Thoracic aorta (tissue), 2 donors: ENCODE measurements around the gene LHPP. TPM values are rescaled to one million over a fixed set of nuclear protein-coding genes. Genes with fewer than 3 reads are reported as not detected.

ENCODE experiments used
- ATAC-seq: fragments of 150-250 bp; one replicate; pipeline ENCODE4 v1.8.0; 2017; ENCODE audit warnings: low read depth; ENCODE audit not compliant: insufficient number of reproducible peaks, low FRiP score
- DNase-seq: peaks from one replicate; pipeline ENCODE4 v3.0.0-alpha.2; 2020; ENCODE audit warnings: low spot score
- H3K27ac ChIP-seq, 2 donors: fragments of 200-600 bp; sonication (generic); 1 replicate in 1 of 2; 2 replicates in 1 of 2; pipeline ENCODE4 v1.5.1; 2016; ENCODE audit warnings: mild to moderate bottlenecking in 2 of 2, moderate library complexity in 2 of 2
- H3K27me3 ChIP-seq: fragments of 200-600 bp; sonication (generic); replicated peaks from 2 replicates; pipeline ENCODE4 v1.6.0; 2016; ENCODE audit warnings: mild to moderate bottlenecking; ENCODE audit not compliant: insufficient read depth
- H3K36me3 ChIP-seq: fragments of 200-600 bp; sonication (generic); one replicate; pipeline ENCODE4 v1.5.1; 2016
- H3K4me1 ChIP-seq, 2 donors: fragments of 200-600 bp; sonication (generic); 1 replicate in 1 of 2; 2 replicates in 1 of 2; pipeline versions ENCODE4 v1.5.1 to v1.6.0; 2016; ENCODE audit warnings: low read depth in 2 of 2, mild to moderate bottlenecking in 1 of 2; ENCODE audit not compliant: control insufficient read depth in 1 of 2
- H3K4me3 ChIP-seq: fragments of 200-600 bp; sonication (generic); 2 replicates; pipeline ENCODE4 v1.5.1; 2016; ENCODE audit warnings: mild to moderate bottlenecking
- H3K9me3 ChIP-seq: fragments of 200-600 bp; sonication (generic); 2 replicates; pipeline ENCODE4 v1.5.1; 2016
- total RNA-seq, 2 donors: library from RNA; depleted of rRNA; stranded (reverse); fragments of >200 nt; gene quantifications; one replicate each; pipeline versions ENCODE4 v1.1.0 to v1.2.3, GENCODE V29; 2016
- TF ChIP-seq, protein P1 (sequence below): fragments of 200-600 bp; sonication (generic); IDR thresholded peaks from one replicate; pipeline ENCODE4 v1.5.1; 2019; ENCODE audit warnings: antibody characterized with exemption

The LHPP gene
- total RNA-seq, 2 donors from 2014 or later, result 7.2 to 24.1 TPM

DNA sequence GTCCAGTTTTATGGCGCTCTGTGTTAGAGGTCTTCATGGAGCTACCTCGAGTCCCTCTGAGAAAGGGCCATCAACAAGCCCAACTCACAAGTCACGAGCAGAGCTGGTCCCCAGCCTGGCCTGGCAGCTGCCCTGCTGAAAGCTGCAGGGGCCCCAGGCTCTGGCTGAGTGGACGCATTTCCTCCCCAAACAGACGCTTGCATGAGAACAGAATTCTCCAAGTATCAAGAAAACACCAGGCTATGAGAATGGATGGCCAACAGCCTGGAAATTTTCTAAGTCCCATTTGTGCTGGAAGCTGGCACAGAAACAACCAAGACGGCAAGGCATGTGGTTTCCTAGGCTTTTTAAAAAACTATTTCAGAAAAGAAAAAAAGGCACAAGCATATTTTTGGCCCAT is 167.8 kb downstream of the LHPP start:
- H3K36me3 ChIP-seq, result no peaks in the 10 kb centered on the region
- TF ChIP-seq, protein P1, sequence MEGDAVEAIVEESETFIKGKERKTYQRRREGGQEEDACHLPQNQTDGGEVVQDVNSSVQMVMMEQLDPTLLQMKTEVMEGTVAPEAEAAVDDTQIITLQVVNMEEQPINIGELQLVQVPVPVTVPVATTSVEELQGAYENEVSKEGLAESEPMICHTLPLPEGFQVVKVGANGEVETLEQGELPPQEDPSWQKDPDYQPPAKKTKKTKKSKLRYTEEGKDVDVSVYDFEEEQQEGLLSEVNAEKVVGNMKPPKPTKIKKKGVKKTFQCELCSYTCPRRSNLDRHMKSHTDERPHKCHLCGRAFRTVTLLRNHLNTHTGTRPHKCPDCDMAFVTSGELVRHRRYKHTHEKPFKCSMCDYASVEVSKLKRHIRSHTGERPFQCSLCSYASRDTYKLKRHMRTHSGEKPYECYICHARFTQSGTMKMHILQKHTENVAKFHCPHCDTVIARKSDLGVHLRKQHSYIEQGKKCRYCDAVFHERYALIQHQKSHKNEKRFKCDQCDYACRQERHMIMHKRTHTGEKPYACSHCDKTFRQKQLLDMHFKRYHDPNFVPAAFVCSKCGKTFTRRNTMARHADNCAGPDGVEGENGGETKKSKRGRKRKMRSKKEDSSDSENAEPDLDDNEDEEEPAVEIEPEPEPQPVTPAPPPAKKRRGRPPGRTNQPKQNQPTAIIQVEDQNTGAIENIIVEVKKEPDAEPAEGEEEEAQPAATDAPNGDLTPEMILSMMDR, result no peak
- no peaks in the 10 kb centered on the region for H3K9me3 ChIP-seq
- DNase-seq (no peak), ATAC-seq (no peak)
- H3K4me1 ChIP-seq, result peaks cover 28 to 61% of the 10 kb centered on the region in 2 donors
- no peak overlapping the region for H3K4me3 ChIP-seq
- H3K27ac ChIP-seq, result peak overlapping the region; percentile 26 to 38
- H3K27me3 ChIP-seq, result no peaks in the 10 kb centered on the region

DNA sequence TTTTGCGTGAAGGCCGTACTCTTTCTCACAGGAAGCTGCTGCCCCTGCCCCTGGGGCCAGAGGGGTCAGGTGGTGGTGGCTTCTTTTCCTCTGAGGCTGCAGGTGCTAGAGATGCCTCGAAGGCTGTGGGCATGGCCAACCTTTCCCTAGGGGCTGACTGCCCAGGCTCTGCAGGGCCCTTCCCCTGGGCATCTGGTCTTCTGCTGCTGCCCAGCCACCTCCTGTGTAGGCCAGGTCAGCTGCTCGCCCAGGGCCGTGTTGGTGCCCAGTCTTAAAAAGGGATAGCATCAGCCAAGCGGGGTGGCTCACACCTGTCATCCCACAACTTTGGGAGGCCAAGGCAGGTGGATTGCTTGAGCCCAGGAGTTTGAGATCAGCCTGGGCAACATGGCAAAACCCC is 168.2 kb downstream of the LHPP start:
- H3K36me3 ChIP-seq, result no peaks in the 10 kb centered on the region
- H3K9me3 ChIP-seq, result no peaks in the 10 kb centered on the region
- TF ChIP-seq, protein P1, result no peak
- H3K27me3 ChIP-seq, result no peaks in the 10 kb centered on the region
- H3K27ac ChIP-seq, result peak overlapping the region; percentile 26 to 38
- DNase-seq, result no peak
- no peak for ATAC-seq
- H3K4me3 ChIP-seq, result no peak overlapping the region
- peaks cover 28 to 61% of the 10 kb centered on the region in 2 donors for H3K4me1 ChIP-seq

DNA sequence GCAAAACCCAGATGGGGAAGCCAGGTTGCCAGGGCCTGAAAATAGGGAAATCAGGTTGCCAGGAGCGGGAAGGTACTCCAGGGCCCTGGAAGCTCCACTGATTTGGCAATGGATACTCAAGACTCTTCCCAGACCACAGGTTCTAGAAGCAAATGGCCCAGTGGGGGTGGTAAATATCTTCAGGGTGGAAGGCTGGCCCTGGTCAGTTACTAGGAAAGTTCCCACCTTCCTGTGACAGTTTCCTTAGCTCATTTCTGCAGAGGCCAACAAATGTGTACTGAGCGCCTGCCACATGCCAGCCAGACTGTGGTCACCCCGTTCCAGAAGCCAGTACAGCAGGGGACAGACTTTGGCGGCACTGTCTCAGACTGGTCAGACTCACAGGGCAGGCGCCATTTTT is 168.9 kb downstream of the LHPP start:
- H3K9me3 ChIP-seq, result no peaks in the 10 kb centered on the region
- H3K27ac ChIP-seq, result peak overlapping the region; percentile 35 to 38
- H3K36me3 ChIP-seq, result no peaks in the 10 kb centered on the region
- H3K27me3 ChIP-seq, result no peaks in the 10 kb centered on the region
- TF ChIP-seq, protein P1, result no peak
- DNase-seq (no peak), ATAC-seq (no peak)
- peaks cover 28 to 59% of the 10 kb centered on the region in 2 donors for H3K4me1 ChIP-seq
- no peak overlapping the region for H3K4me3 ChIP-seq

DNA sequence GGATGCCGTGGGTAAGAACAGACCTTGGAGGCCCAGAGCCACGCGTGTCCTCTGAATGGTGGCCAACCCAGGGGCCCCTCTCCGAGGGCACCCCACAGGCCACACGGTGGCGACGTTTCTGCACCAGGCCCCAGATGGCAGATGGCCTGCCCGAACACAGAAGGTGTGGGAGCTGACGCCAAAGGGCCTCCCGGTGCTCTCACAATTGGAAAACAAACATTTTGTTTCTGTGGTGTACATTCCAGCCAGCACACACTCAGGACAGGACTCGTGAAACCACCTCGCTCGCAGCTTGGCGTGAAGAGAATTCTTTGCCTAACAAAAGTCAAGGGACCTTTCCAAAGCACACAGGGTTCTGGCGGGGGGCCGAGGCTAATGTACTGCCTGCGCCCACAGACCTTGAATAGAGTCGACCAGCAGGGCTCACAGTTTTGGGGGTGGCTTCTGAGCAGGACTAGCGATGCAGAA is 170.5 kb downstream of the LHPP start:
- ATAC-seq (peak; percentile 41), DNase-seq (no peak)
- H3K27me3 ChIP-seq, result no peaks in the 10 kb centered on the region
- H3K27ac ChIP-seq, result peak overlapping the region; percentile 35 to 53
- no peak overlapping the region for H3K4me3 ChIP-seq
- TF ChIP-seq, protein P1, result peak; percentile 32
- H3K4me1 ChIP-seq, result peaks cover 28 to 56% of the 10 kb centered on the region in 2 donors
- no peaks in the 10 kb centered on the region for H3K36me3 ChIP-seq
- H3K9me3 ChIP-seq, result no peaks in the 10 kb centered on the region

DNA sequence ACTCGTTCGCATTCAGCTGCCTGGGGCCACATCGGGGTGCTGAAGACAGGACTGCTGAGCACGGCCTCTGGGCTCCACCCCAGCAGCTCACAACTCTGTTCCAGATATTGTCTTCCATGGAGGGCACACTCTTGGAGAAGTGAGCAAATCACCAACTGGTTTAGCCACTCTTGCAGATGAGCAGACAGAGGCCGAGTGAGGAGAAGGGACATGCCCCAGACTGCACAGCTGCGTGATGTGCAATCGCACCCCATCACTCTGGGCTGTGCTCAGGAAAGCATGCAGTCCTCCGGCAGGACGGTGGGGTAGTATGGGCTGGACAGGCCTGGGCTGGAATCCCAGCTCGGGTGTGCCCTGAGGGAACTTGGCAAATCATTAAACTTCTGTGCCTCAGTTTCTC is 170.9 kb downstream of the LHPP start:
- H3K9me3 ChIP-seq, result no peaks in the 10 kb centered on the region
- H3K4me3 ChIP-seq, result no peak overlapping the region
- H3K27ac ChIP-seq, result no peak overlapping the region
- no peaks in the 10 kb centered on the region for H3K27me3 ChIP-seq
- no peak for DNase-seq
- peaks cover 28 to 55% of the 10 kb centered on the region in 2 donors for H3K4me1 ChIP-seq
- H3K36me3 ChIP-seq, result no peaks in the 10 kb centered on the region
- TF ChIP-seq, protein P1, result no peak
- no peak for ATAC-seq
